OCI-LY3 (cell line): ENCODE data around the gene SFXN3.

ENCODE experiments used
- CTCF ChIP-seq: fragments of 200-600, 300-600 bp; sonication (generic); IDR thresholded peaks from 2 replicates; pipeline ENCODE4 v1.5.1; 2014; ENCODE audit warnings: antibody characterized with exemption, low read length, low read depth
- EZH2phosphoT487 ChIP-seq: fragments of 200-600 bp; shearing (Covaris generic); IDR thresholded peaks from 2 replicates; pipeline ENCODE4 v1.6.1; 2018; ENCODE audit warnings: antibody characterized with exemption, mixed run types, low read depth

DNA sequence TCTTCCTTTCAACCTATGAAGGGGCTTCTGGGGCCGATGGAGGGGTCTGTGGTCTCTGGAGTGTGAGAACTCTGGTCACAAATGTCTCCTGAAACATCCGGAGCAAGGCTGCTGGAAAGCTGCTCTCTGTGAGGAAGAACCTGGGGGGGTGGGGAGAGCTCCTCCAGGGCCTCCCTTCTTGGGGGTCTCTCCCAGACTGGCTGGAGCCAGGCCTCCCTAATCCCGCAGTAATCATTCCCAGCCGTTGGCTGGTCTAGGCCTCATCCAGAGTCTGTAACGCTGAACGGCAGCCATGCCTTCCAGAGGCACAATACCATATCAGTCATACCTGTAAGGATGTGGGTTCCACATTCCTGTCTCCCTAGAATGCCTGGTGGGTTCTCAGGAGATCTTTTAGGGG, 35.9 kb upstream of the SFXN3 start:
- TF ChIP-seq CTCF = no peak
- no peak for TF ChIP-seq EZH2phosphoT487
